ENCODE data around the gene MICAL3. TPM values are rescaled to one million over a fixed set of nuclear protein-coding genes. Genes with fewer than 3 reads are reported as not detected.
"Not testable (repeated sequence)": the region's sequence is repeated elsewhere in the genome, so short reads cannot be mapped to it uniquely, and the experiment has no call there.

The MICAL3 gene
- total RNA-seq, 6 experiments from 2014 or later = 31.5 to 61.8 (median 48.2) TPM

GRCh38 chr22:18022876-18023275, 1.5 kb downstream of the MICAL3 start:
- DNase-seq = no peak
- no peak for ATAC-seq
- intact Hi-C loops (cut with DNase I) = loop anchor here in 1 of 2 donors (10.0 kb wide), 1 partner anchor 52 kb away; the partner anchor contains the start of gene PEX26
- no peak for TF ChIP-seq CTCF (IDR thresholded peaks at IDR 0.05)
- no peak for TF ChIP-seq POLR2A (IDR thresholded peaks at IDR 0.05)
- Histone ChIP-seq H3K36me3 (no peaks in the 10 kb centered on the region), H3K9me3 (no peaks in the 10 kb centered on the region), H3K4me3 (no peak overlapping the region), H3K27ac (no peak overlapping the region), H3K4me1 (peaks cover 0 to 6% (median 0%) of the 10 kb centered on the region in 4 donors), H3K27me3 (no peaks in the 10 kb centered on the region)
- 65% methylated on average over 3 of the region's 3 CpGs for WGBS (ENCODE audit: insufficient coverage, low coverage, low lambda C conversion rate, missing lambda C conversion rate)

- Histone ChIP-seq H3K36me3 (no peaks in the 10 kb centered on the region), H3K4me1 (peaks cover 0 to 6% (median 0%) of the 10 kb centered on the region in 4 donors), H3K27me3 (no peaks in the 10 kb centered on the region), H3K4me3 (no peak overlapping the region), H3K27ac (no peak overlapping the region), H3K9me3 (no peaks in the 10 kb centered on the region)
- no peak for ATAC-seq
- TF ChIP-seq POLR2A (IDR thresholded peaks at IDR 0.05) (no peak), CTCF (IDR thresholded peaks at IDR 0.05) (no peak)
- WGBS (ENCODE audit: insufficient coverage, low coverage, low lambda C conversion rate, missing lambda C conversion rate) = 100% methylated on average over 1 of the region's 2 CpGs
- DNase-seq = no peak
- intact Hi-C loops (cut with DNase I) = loop anchor here in 1 of 2 donors (10.0 kb wide), 1 partner anchor 53 kb away; the partner anchor contains the start of gene PEX26
Observed at GRCh38 chr22:18021431-18021830, 2.9 kb downstream of the MICAL3 start.

- H3K27ac ChIP-seq, H3K4me3 ChIP-seq, DNase-seq, H3K36me3 ChIP-seq, ATAC-seq, H3K27me3 ChIP-seq, H3K9me3 ChIP-seq, H3K4me1 ChIP-seq: not testable (repeated sequence)
- WGBS (ENCODE audit: insufficient coverage, low coverage, low lambda C conversion rate, missing lambda C conversion rate) = 100% methylated on average over 1 of the region's 2 CpGs
- intact Hi-C loops (cut with DNase I) = loop anchor here in 1 of 2 donors (10.0 kb wide), 1 partner anchor 54 kb away; the partner anchor contains the start of gene PEX26
Observed at GRCh38 chr22:18020743-18021142, 3.6 kb downstream of the MICAL3 start.

GRCh38 chr22:18013947-18014346, 10.4 kb downstream of the MICAL3 start:
- no peak overlapping the region for H3K27ac ChIP-seq
- DNase-seq = no peak
- no peaks in the 10 kb centered on the region for H3K27me3 ChIP-seq
- ATAC-seq = no peak
- no peaks in the 10 kb centered on the region for H3K9me3 ChIP-seq
- H3K4me3 ChIP-seq = no peak overlapping the region
- H3K4me1 ChIP-seq = no peaks in the 10 kb centered on the region
- 70% methylated on average over 5 of the region's 5 CpGs for WGBS (ENCODE audit: insufficient coverage, low coverage, low lambda C conversion rate, missing lambda C conversion rate)
- intact Hi-C loops (cut with DNase I) = no loop called here
- no peaks in the 10 kb centered on the region for H3K36me3 ChIP-seq
- no peak for TF ChIP-seq POLR2A (IDR thresholded peaks at IDR 0.05)
- TF ChIP-seq CTCF (IDR thresholded peaks at IDR 0.05) = no peak

GRCh38 chr22:18013436-18013835, 10.9 kb downstream of the MICAL3 start:
- Histone ChIP-seq H3K4me1 (no peaks in the 10 kb centered on the region), H3K4me3 (no peak overlapping the region), H3K27ac (no peak overlapping the region), H3K27me3 (no peaks in the 10 kb centered on the region), H3K9me3 (no peaks in the 10 kb centered on the region), H3K36me3 (no peaks in the 10 kb centered on the region)
- WGBS (ENCODE audit: insufficient coverage, low coverage, low lambda C conversion rate, missing lambda C conversion rate) = 83% methylated on average over 2 of the region's 2 CpGs
- ATAC-seq = no peak
- intact Hi-C loops (cut with DNase I) = no loop called here
- no peak for DNase-seq
- TF ChIP-seq CTCF (IDR thresholded peaks at IDR 0.05) = no peak
- TF ChIP-seq POLR2A (IDR thresholded peaks at IDR 0.05) = no peak
